Muscle of back (tissue), 11 donors: ENCODE data around the gene CHN1. TPM values are rescaled to one million over a fixed set of nuclear protein-coding genes. Genes with fewer than 3 reads are reported as not detected.

Experiments used
- DNase-seq, 3 donors: peaks; one replicate each; pipeline versions ENCODE4 v3.0.0 to v3.0.0-alpha.2; 2013
- polyA plus RNA-seq, 10 donors: library from polyadenylated mRNA; unstranded; fragments of 120-200 nt; gene quantifications; one replicate each; pipeline ENCODE4 v1.2.1, GENCODE V29; 2013; ENCODE audit not compliant: insufficient read length in 10 of 10

Gene CHN1
- polyA plus RNA-seq, 10 donors: 11.3 to 18.9 (median 15.6) TPM

GRCh38 chr2:174768557-174768956 lies 236.6 kb downstream of the CHN1 start:
- DNase-seq: no peak

- no peak for DNase-seq
These were observed 238.9 kb downstream of the CHN1 start for GRCh38 chr2:174766271-174766670.

- DNase-seq: no peak
These were observed 239.6 kb downstream of the CHN1 start for GRCh38 chr2:174765576-174765975.

- peak in 1 of 3 donors; percentile 77 for DNase-seq
These were observed 240.6 kb downstream of the CHN1 start, which contains the start of gene CHRNA1 for GRCh38 chr2:174764280-174765255. CHRNA1 (minus strand) TSS chr2:174764472; CDS start chr2:174764394, 78 bp downstream.

- no peak for DNase-seq
These were observed 241.4 kb downstream of the CHN1 start for GRCh38 chr2:174763780-174764179.

- DNase-seq: no peak
These were observed 242.7 kb downstream of the CHN1 start for GRCh38 chr2:174762464-174762863.

GRCh38 chr2:174761837-174762236 lies 243.3 kb downstream of the CHN1 start:
- peak in 1 of 3 donors; percentile 38 for DNase-seq

- no peak for DNase-seq
These were observed 244.2 kb downstream of the CHN1 start for GRCh38 chr2:174760845-174761473.

GRCh38 chr2:174759381-174760065 lies 245.7 kb downstream of the CHN1 start:
- no peak for DNase-seq

GRCh38 chr2:174756743-174757142 lies 248.4 kb downstream of the CHN1 start:
- DNase-seq: no peak

- DNase-seq: no peak
These were observed 252.0 kb downstream of the CHN1 start for GRCh38 chr2:174753038-174753633.

- no peak for DNase-seq
These were observed 252.7 kb downstream of the CHN1 start for GRCh38 chr2:174752403-174753037.

GRCh38 chr2:174750923-174751441 lies 254.2 kb downstream of the CHN1 start:
- DNase-seq: no peak

- no peak for DNase-seq
These were observed 255.4 kb downstream of the CHN1 start for GRCh38 chr2:174749793-174750192.

- peak in 1 of 3 donors; percentile 71 for DNase-seq
These were observed 256.2 kb downstream of the CHN1 start for GRCh38 chr2:174748948-174749347.

Other genes with a start within 250 kb of the CHN1 start
- gene CHRNA1, start 240.9 kb downstream of the CHN1 start, polyA plus RNA-seq: 100 to 1,000 TPM in 8 of 10 donors, 10 to 100 TPM in 2; 81.4 to 162 (median 130) TPM
- 10 to 100 TPM; 24.7 to 44.6 (median 37.7) TPM for gene ATF2, start 162.8 kb upstream of the CHN1 start, polyA plus RNA-seq
- gene ATP5MC3, start 176.3 kb upstream of the CHN1 start, polyA plus RNA-seq: 100 to 1,000 TPM; 217 to 278 (median 235) TPM